Measurements from ENCODE around the gene ANKS3. TPM values are rescaled to one million over a fixed set of nuclear protein-coding genes. Genes with fewer than 3 reads are reported as not detected.

The ANKS3 gene
- total and polyA plus RNA-seq, 8 donors: 8.7 to 69.1 (median 12.6) TPM

GRCh38 chr16:4704913-4705312 lies 29.2 kb downstream of the ANKS3 start:
- WGBS, 2 donors: 96 to 97% methylated on average over 14 of the region's 14 CpGs
- Histone ChIP-seq H3K9me3 (no peaks in the 10 kb centered on the region), H3K36me3 (peaks cover 0 to 37% (median 13%) of the 10 kb centered on the region in 3 donors), H3K27me3 (no peaks in the 10 kb centered on the region), H3K27ac (no peak overlapping the region), H3K4me1 (no peaks in the 10 kb centered on the region), H3K4me3 (no peak overlapping the region)
- FAIRE-seq (no peak), DNase-seq (peak in 1 of 6 donors; percentile 30), ATAC-seq (no peak)
- intact Hi-C loops (cut with DNase I): no loop called here
- no peak for TF ChIP-seq CTCF (IDR thresholded peaks at IDR 0.05)

GRCh38 chr16:4704491-4704890 lies 29.6 kb downstream of the ANKS3 start:
- no peak overlapping the region for H3K4me3 ChIP-seq
- WGBS, 2 donors: 85 to 87% methylated on average over 8 of the region's 8 CpGs
- ATAC-seq (no peak), DNase-seq (peak in 1 of 6 donors; percentile 24), FAIRE-seq (no peak)
- no peak for TF ChIP-seq CTCF (IDR thresholded peaks at IDR 0.05)
- H3K27me3 ChIP-seq: no peaks in the 10 kb centered on the region
- H3K36me3 ChIP-seq: peaks cover 0 to 41% (median 13%) of the 10 kb centered on the region in 3 donors
- no peaks in the 10 kb centered on the region for H3K4me1 ChIP-seq
- H3K9me3 ChIP-seq: no peaks in the 10 kb centered on the region
- intact Hi-C loops (cut with DNase I): no loop called here
- H3K27ac ChIP-seq: no peak overlapping the region

- no peak overlapping the region for H3K27ac ChIP-seq
- H3K27me3 ChIP-seq: no peaks in the 10 kb centered on the region
- DNase-seq: peak in 1 of 6 donors; percentile 45
- intact Hi-C loops (cut with DNase I): no loop called here
- no peak for FAIRE-seq
- H3K36me3 ChIP-seq: peaks cover under 1 to 47% (median 13%) of the 10 kb centered on the region in 3 donors
- no peaks in the 10 kb centered on the region for H3K4me1 ChIP-seq
- no peaks in the 10 kb centered on the region for H3K9me3 ChIP-seq
- H3K4me3 ChIP-seq: no peak overlapping the region
- ATAC-seq: no peak
- no peak for TF ChIP-seq CTCF (IDR thresholded peaks at IDR 0.05)
- 88 to 91% methylated on average over 7 of the region's 7 CpGs for WGBS, 2 donors
Measured at GRCh38 chr16:4703906-4704305, 30.2 kb downstream of the ANKS3 start.

GRCh38 chr16:4702466-4702808 lies 31.6 kb downstream of the ANKS3 start:
- Histone ChIP-seq H3K27ac (no peak overlapping the region), H3K4me1 (no peaks in the 10 kb centered on the region), H3K9me3 (no peaks in the 10 kb centered on the region), H3K27me3 (no peaks in the 10 kb centered on the region), H3K4me3 (no peak overlapping the region), H3K36me3 (peaks cover 3 to 55% (median 10%) of the 10 kb centered on the region in 3 donors)
- ATAC-seq (peak in 1 of 4 donors; percentile 11), DNase-seq (no peak), FAIRE-seq (no peak)
- 55 to 60% methylated on average over 7 of the region's 7 CpGs for WGBS, 2 donors
- intact Hi-C loops (cut with DNase I): no loop called here
- no peak for TF ChIP-seq CTCF (IDR thresholded peaks at IDR 0.05)

- DNase-seq: peak in 1 of 6 donors; percentile 64
- Histone ChIP-seq H3K4me3 (no peak overlapping the region), H3K27ac (no peak overlapping the region), H3K36me3 (peaks cover 3 to 55% (median 9%) of the 10 kb centered on the region in 3 donors), H3K4me1 (no peaks in the 10 kb centered on the region), H3K27me3 (no peaks in the 10 kb centered on the region), H3K9me3 (no peaks in the 10 kb centered on the region)
- no peak for FAIRE-seq
- no peak for ATAC-seq
- 91 to 93% methylated on average over 17 of the region's 17 CpGs for WGBS, 2 donors
- intact Hi-C loops (cut with DNase I): no loop called here
- TF ChIP-seq CTCF (IDR thresholded peaks at IDR 0.05): no peak
Measured at GRCh38 chr16:4701791-4702465, 32.1 kb downstream of the ANKS3 start.
